Tibial nerve (tissue), 4 donors: ENCODE results near the gene ESYT2. TPM values are rescaled to one million over a fixed set of nuclear protein-coding genes. Genes with fewer than 3 reads are reported as not detected.

Source experiments
- DNase-seq, 2 donors: peaks; one replicate each; pipeline ENCODE4 v3.0.0-alpha.2; 2019; ENCODE audit warnings: low spot score in 2 of 2
- H3K27ac ChIP-seq, 4 donors: fragments of 200-600 bp; sonication (generic) in 3 of 4; one replicate each; pipeline ENCODE4 v1.5.1; 2017 to 2019; ENCODE audit warnings: mild to moderate bottlenecking in 1 of 4
- H3K27me3 ChIP-seq, 2 donors: fragments of 200-600 bp; sonication (generic) in 1 of 2; one replicate each; pipeline versions ENCODE4 v1.5.1 to v1.6.0; 2017 to 2019
- H3K36me3 ChIP-seq, 3 donors: fragments of 200-600 bp; sonication (generic); one replicate each; pipeline ENCODE4 v1.5.1; 2018 to 2019
- H3K4me1 ChIP-seq, 4 donors: fragments of 200-600 bp; sonication (generic) in 3 of 4; one replicate each; pipeline ENCODE4 v1.5.1; 2017 to 2019
- H3K4me3 ChIP-seq, 4 donors: fragments of 200-600 bp; sonication (generic) in 3 of 4; one replicate each; pipeline ENCODE4 v1.5.1; 2017 to 2019; ENCODE audit warnings: mild to moderate bottlenecking in 1 of 4, moderate library complexity in 1 of 4
- H3K9me3 ChIP-seq, 4 donors: fragments of 200-600 bp; sonication (generic) in 3 of 4; one replicate each; pipeline ENCODE4 v1.5.1; 2017 to 2019
- CTCF ChIP-seq, 5 experiments: fragments of 200-600 bp in 3 of 5; fragments of 450-650 bp in 2 of 5; sonication (generic) in 3 of 5; IDR thresholded peaks; one replicate each; pipeline ENCODE4 v1.5.1; 2016 to 2019; ENCODE audit warnings: antibody characterized with exemption in 5 of 5, mild to moderate bottlenecking in 3 of 5, moderate library complexity in 2 of 5
- EP300 ChIP-seq, 2 donors: sonication (generic); formaldehyde crosslinking; IDR thresholded peaks; one replicate each; pipeline ENCODE4 v1.6.1; 2017; ENCODE audit warnings: antibody characterized with exemption in 2 of 2, mild to moderate bottlenecking in 1 of 2
- POLR2A ChIP-seq, 2 donors: fragments of 450-650 bp; IDR thresholded peaks; one replicate each; pipeline ENCODE4 v1.6.1; 2017; ENCODE audit warnings: antibody characterized with exemption in 2 of 2, mild to moderate bottlenecking in 2 of 2, moderate library complexity in 2 of 2
- WGBS, 2 donors: methylation state at CpG; one replicate each; pipeline ENCODE4 v1.1.5; 2018; 5-methylcytosine and 5-hydroxymethylcytosine counted together
- total RNA-seq, 4 donors: library from RNA; depleted of rRNA; stranded (reverse); fragments of >200 nt; gene quantifications; one replicate each; pipeline ENCODE4 v1.1.0, GENCODE V29; 2016

The ESYT2 gene
- total RNA-seq, 4 donors from 2014 or later, result 91.0 to 124 (median 114) TPM

- H3K4me3 ChIP-seq, result no peak overlapping the region
- H3K36me3 ChIP-seq, result no peaks in the 10 kb centered on the region
- no peaks in the 10 kb centered on the region for H3K9me3 ChIP-seq
- no peaks in the 10 kb centered on the region for H3K27me3 ChIP-seq
- WGBS, 2 donors, result 47 to 50% methylated on average over 4 of the region's 4 CpGs
- peak overlapping the region in 2 of 4 donors; percentile 5 for H3K27ac ChIP-seq
- TF ChIP-seq EP300 (IDR thresholded peaks at IDR 0.05), result peak in 1 of 2 donors; percentile 10
- TF ChIP-seq CTCF (IDR thresholded peaks at IDR 0.05), result no peak
- DNase-seq, result no peak
- peaks cover 0 to 77% (median 41%) of the 10 kb centered on the region in 4 donors for H3K4me1 ChIP-seq
Measured at GRCh38 chr7:158824028-158824427, 5.3 kb downstream of the ESYT2 start.

GRCh38 chr7:158821171-158822031 is 7.9 kb downstream of the ESYT2 start:
- H3K4me1 ChIP-seq, result peaks cover 0 to 90% (median 54%) of the 10 kb centered on the region in 4 donors
- H3K27me3 ChIP-seq, result no peaks in the 10 kb centered on the region
- peak overlapping the region in 1 of 4 donors; percentile 5 for H3K4me3 ChIP-seq
- no peaks in the 10 kb centered on the region for H3K9me3 ChIP-seq
- TF ChIP-seq CTCF (IDR thresholded peaks at IDR 0.05) (no peak), EP300 (IDR thresholded peaks at IDR 0.05) (peak in 1 of 2 donors; percentile 75), POLR2A (IDR thresholded peaks at IDR 0.05) (peak in 1 of 2 donors; percentile 33)
- DNase-seq, result peak in 1 of 2 donors; percentile 46
- 54 to 61% methylated on average over 14 of the region's 14 CpGs for WGBS, 2 donors
- H3K27ac ChIP-seq, result peak overlapping the region; percentile 69 to 92 (median 90)
- H3K36me3 ChIP-seq, result no peaks in the 10 kb centered on the region

- Histone ChIP-seq H3K36me3 (no peaks in the 10 kb centered on the region), H3K27ac (peak overlapping the region; percentile 69 to 92 (median 90)), H3K27me3 (no peaks in the 10 kb centered on the region), H3K4me1 (peaks cover 3 to 90% (median 62%) of the 10 kb centered on the region in 4 donors), H3K4me3 (no peak overlapping the region), H3K9me3 (no peaks in the 10 kb centered on the region)
- TF ChIP-seq EP300 (IDR thresholded peaks at IDR 0.05) (no peak), POLR2A (IDR thresholded peaks at IDR 0.05) (no peak)
- 61% methylated on average over 3 of the region's 3 CpGs for WGBS, 2 donors
- no peak for DNase-seq
Measured at GRCh38 chr7:158820656-158821055, 8.7 kb downstream of the ESYT2 start.

GRCh38 chr7:158819571-158820203 is 9.6 kb downstream of the ESYT2 start:
- Histone ChIP-seq H3K36me3 (no peaks in the 10 kb centered on the region), H3K27ac (peak overlapping the region; percentile 77 to 92 (median 90)), H3K9me3 (no peaks in the 10 kb centered on the region), H3K4me3 (no peak overlapping the region), H3K4me1 (peaks cover 7 to 91% (median 70%) of the 10 kb centered on the region in 4 donors), H3K27me3 (no peaks in the 10 kb centered on the region)
- no peak for TF ChIP-seq POLR2A (IDR thresholded peaks at IDR 0.05)
- no peak for TF ChIP-seq CTCF (IDR thresholded peaks at IDR 0.05)
- no peak for TF ChIP-seq EP300 (IDR thresholded peaks at IDR 0.05)
- no peak for DNase-seq
- 72 to 73% methylated on average over 7 of the region's 7 CpGs for WGBS, 2 donors

GRCh38 chr7:158818325-158819213 is 10.7 kb downstream of the ESYT2 start:
- Histone ChIP-seq H3K4me3 (peak overlapping the region in 2 of 4 donors; percentile 28), H3K4me1 (peaks cover 7 to 82% (median 70%) of the 10 kb centered on the region in 4 donors), H3K9me3 (no peaks in the 10 kb centered on the region), H3K36me3 (no peaks in the 10 kb centered on the region), H3K27me3 (no peaks in the 10 kb centered on the region), H3K27ac (peak overlapping the region; percentile 77 to 92 (median 90))
- 6 to 11% methylated on average over 15 of the region's 15 CpGs for WGBS, 2 donors
- DNase-seq, result peak; percentile 71 to 75
- TF ChIP-seq POLR2A (IDR thresholded peaks at IDR 0.05) (no peak), CTCF (IDR thresholded peaks at IDR 0.05) (peak in 1 of 5 experiments; percentile 10), EP300 (IDR thresholded peaks at IDR 0.05) (peak; percentile 14 to 81)
